ENCODE results near the gene CHID1. TPM values are rescaled to one million over a fixed set of nuclear protein-coding genes. Genes with fewer than 3 reads are reported as not detected.

The CHID1 gene
- total and polyA plus RNA-seq, 9 of the 15 experiments (the other 6 are each of a cell fraction or from before 2014, with no cell fraction given): 15.1 to 108 (median 39.8) TPM

GRCh38 chr11:925496-926301 is 15.1 kb upstream of the CHID1 start, which contains the start of gene AP2A2 (continued):
- TF ChIP-seq BHLHE40 (IDR thresholded peaks at IDR 0.05; ENCODE audit: low read length): peak; percentile 96
- TF ChIP-seq LEF1 (IDR thresholded peaks at IDR 0.05): no peak
- TF ChIP-seq ZFP91 (CRISPR knock-in tag; IDR thresholded peaks at IDR 0.05): peak; percentile 55; the same call in 1 of the 2 replicates
- TF ChIP-seq KAT7 (CRISPR knock-in tag; IDR thresholded peaks at IDR 0.05; ENCODE audit: borderline replicate concordance): 0 out of 2 replicates have a peak, but pooled peaks have one; percentile 37
- TF ChIP-seq ZBTB9 (CRISPR knock-in tag; IDR thresholded peaks at IDR 0.05): peak; percentile 86; the same call in 1 of the 2 replicates
- peak; percentile 96 for TF ChIP-seq DMBX1 (CRISPR knock-in tag; IDR thresholded peaks at IDR 0.05; ENCODE audit: borderline replicate concordance)
- TF ChIP-seq YY1 (IDR thresholded peaks at IDR 0.05; ENCODE audit: borderline replicate concordance in 1 of 3, control insufficient read depth in 1 of 3, extremely low read depth in 1 of 3, insufficient read depth in 3 of 3, insufficient read length in 1 of 3, insufficient replicate concordance in 2 of 3, low read depth in 1 of 3, low read length in 2 of 3): peak in 2 of 3 experiments; percentile 20 to 23
- TF ChIP-seq POLR3A (IDR thresholded peaks at IDR 0.05; ENCODE audit: borderline replicate concordance, extremely low read depth, insufficient read depth, insufficient read length): no peak
- peak; percentile 59 for TF ChIP-seq MEIS2 (IDR thresholded peaks at IDR 0.05; ENCODE audit: partially characterized antibody)
- TF ChIP-seq ZNF699 (CRISPR knock-in tag; IDR thresholded peaks at IDR 0.05; ENCODE audit: insufficient replicate concordance): no peak
- TF ChIP-seq MYC (IDR thresholded peaks at IDR 0.05; ENCODE audit: low read depth, low read length): peak; percentile 70
- no peak for TF ChIP-seq MYC (CRISPR knock-in tag; IDR thresholded peaks at IDR 0.05; ENCODE audit: borderline replicate concordance, low read depth)
- TF ChIP-seq GMEB1 (CRISPR knock-in tag; IDR thresholded peaks at IDR 0.05): peak; percentile 100
- no peak for TF ChIP-seq ID3 (CRISPR knock-in tag; IDR thresholded peaks at IDR 0.05)
- TF ChIP-seq ID3 (tag; IDR thresholded peaks at IDR 0.05): peak; percentile 89
- TF ChIP-seq NRF1 (conservative IDR thresholded peaks at IDR 0.05 in 1 of 2, IDR thresholded peaks at IDR 0.05 in 1 of 2): peak in 1 of 2 experiments; percentile 81; a peak in 2 of 4 replicates
- TF ChIP-seq ERF (CRISPR knock-in tag; IDR thresholded peaks at IDR 0.05): peak; percentile 98
- TF ChIP-seq CREB3L1 (IDR thresholded peaks at IDR 0.05; ENCODE audit: borderline replicate concordance, low read depth): peak; percentile 67; the same call in 1 of the 2 replicates
- no peak for TF ChIP-seq GTF2A2 (tag; IDR thresholded peaks at IDR 0.05)
